ENCODE results near the gene PTDSS2. TPM values are rescaled to one million over a fixed set of nuclear protein-coding genes. Genes with fewer than 3 reads are reported as not detected.

The PTDSS2 gene
- total and polyA plus RNA-seq, 9 of the 15 experiments (the other 6 are each of a cell fraction or from before 2014, with no cell fraction given) = 0.45 to 53.9 (median 17.2) TPM

GRCh38 chr11:488062-488461 is 38.0 kb downstream of the PTDSS2 start (continued):
- TF ChIP-seq ZKSCAN8 (CRISPR knock-in tag; IDR thresholded peaks at IDR 0.05) = no peak
- TF ChIP-seq ARID2 (IDR thresholded peaks at IDR 0.05) = no peak
- no peak for TF ChIP-seq NRF1 (conservative IDR thresholded peaks at IDR 0.05 in 1 of 2, IDR thresholded peaks at IDR 0.05 in 1 of 2)

GRCh38 chr11:488579-488978 is 38.5 kb downstream of the PTDSS2 start:
- ChIA-PET POLR2A (no interaction called here), CTCF (ENCODE audit: low intra/inter-chr PET ratio) (no interaction called here)
- Histone ChIP-seq H2AFZ (ENCODE audit: low read depth, low read length) (no peak overlapping the region), H3K36me3 (ENCODE audit: control insufficient read depth, insufficient read depth, low read length) (peaks cover 63% of the 10 kb centered on the region; the same call in 2 of the 3 replicates), H3K4me1 (replicated peaks in 1 of 2; ENCODE audit: control insufficient read depth in 2 of 2, insufficient read depth in 2 of 2, low read length in 2 of 2) (peaks cover 0 to 31% of the 10 kb centered on the region in 2 experiments; a peak in 2 of 5 replicates), H3K27me3 (ENCODE audit: control insufficient read depth in 2 of 2, insufficient read depth in 2 of 2, low read length in 2 of 2) (no peaks in the 10 kb centered on the region), H3K9ac (ENCODE audit: insufficient read depth in 1 of 2, low read depth in 2 of 2, low read length in 2 of 2) (no peak overlapping the region), H3K79me2 (ENCODE audit: control insufficient read depth, insufficient read depth, low read length) (peaks cover 11% of the 10 kb centered on the region), H3K9me1 (ENCODE audit: control insufficient read depth, insufficient read depth, low read length) (no peaks in the 10 kb centered on the region), H3K4me3 (no peak overlapping the region), H3K4me2 (ENCODE audit: insufficient read depth, low read length) (no peak overlapping the region), H3K27ac (ENCODE audit: extremely low read depth, low read depth, low read length) (no peak overlapping the region), H4K20me1 (replicated peaks; ENCODE audit: control insufficient read depth, insufficient read depth, low read length) (no peaks in the 10 kb centered on the region), H3K9me3 (replicated peaks; ENCODE audit: control insufficient read depth, insufficient read depth, low read depth, low read length) (peaks cover 6% of the 10 kb centered on the region)
- intact Hi-C loops (cut with micrococcal nuclease) = no loop called here
- no peak for TF ChIP-seq NCOA6 (IDR thresholded peaks at IDR 0.05)
- no peak for TF ChIP-seq RBM15 (IDR thresholded peaks at IDR 0.05; ENCODE audit: insufficient read depth, low read length)
- TF ChIP-seq MECOM (CRISPR knock-in tag; IDR thresholded peaks at IDR 0.05) = no peak
- TF ChIP-seq CBFA2T3 (IDR thresholded peaks at IDR 0.05) = no peak
- no peak for TF ChIP-seq PTBP1 (IDR thresholded peaks at IDR 0.05; ENCODE audit: low read depth, low read length)
- no peak for TF ChIP-seq MXD1 (CRISPR knock-in tag; IDR thresholded peaks at IDR 0.05; ENCODE audit: borderline replicate concordance, poor library complexity, severe bottlenecking)
- no peak for TF ChIP-seq BRCA1 (IDR thresholded peaks at IDR 0.05)
- TF ChIP-seq BRCA1 (CRISPR knock-in tag; IDR thresholded peaks at IDR 0.05) = no peak
- TF ChIP-seq VEZF1 (CRISPR knock-in tag; IDR thresholded peaks at IDR 0.05) = no peak
- no peak for TF ChIP-seq RHOXF2B (CRISPR knock-in tag; conservative IDR thresholded peaks at IDR 0.05)
- TF ChIP-seq E2F4 (CRISPR knock-in tag; IDR thresholded peaks at IDR 0.05; ENCODE audit: low read depth) = no peak
- no peak for TF ChIP-seq ZSCAN32 (CRISPR knock-in tag; IDR thresholded peaks at IDR 0.05)
- no peak for TF ChIP-seq EP300 (IDR thresholded peaks at IDR 0.05; ENCODE audit: low read length)
- ATAC-seq = no peak
- BruUV-seq (replicated peaks) = no TSS peak
- FAIRE-seq = no peak
- in situ Hi-C loops (cut with MboI) = no loop called here
- DNase-seq (ENCODE audit: extremely low read depth in 1 of 4, low spot score in 3 of 4) = no peak
- WGBS (ENCODE audit: insufficient coverage, low coverage, missing lambda C conversion rate) = 97% methylated on average over 18 of the region's 19 CpGs
